Smooth muscle cell (in vitro differentiated cells): Measurements from ENCODE around the gene MEIS3. TPM values are rescaled to one million over a fixed set of nuclear protein-coding genes. Genes with fewer than 3 reads are reported as not detected.

Source experiments
- DNase-seq: peaks from one replicate; lab custom pipeline; 2025; ENCODE audit not compliant: unreplicated experiment; lab: John Stamatoyannopoulos, UW
- H2AFZ ChIP-seq: fragments of 200-600 bp; sonication (generic); 2 replicates; pipeline ENCODE4 v1.6.0; 2016; ENCODE audit warnings: antibody characterized with exemption, low read depth, mild to moderate bottlenecking
- H3F3A ChIP-seq: fragments of 200-600 bp; sonication (generic); 2 replicates; pipeline ENCODE4 v1.6.0; 2017; ENCODE audit warnings: antibody characterized with exemption, low read depth
- H3K27ac ChIP-seq: fragments of 200-600 bp; sonication (generic); 2 replicates; pipeline ENCODE4 v1.5.1; 2016; ENCODE audit warnings: low read depth, mild to moderate bottlenecking
- H3K27me3 ChIP-seq: fragments of 200-600 bp; sonication (generic); 2 replicates; pipeline ENCODE4 v1.6.1; 2016; ENCODE audit warnings: low read depth, mild to moderate bottlenecking
- H3K36me3 ChIP-seq: fragments of 200-600 bp; sonication (generic); 2 replicates; pipeline ENCODE4 v1.5.1; 2016; ENCODE audit warnings: low read depth
- H3K4me1 ChIP-seq: fragments of 200-600 bp; sonication (generic); 2 replicates; pipeline ENCODE4 v1.5.1; 2016; ENCODE audit warnings: low read depth
- H3K4me2 ChIP-seq: fragments of 200-600 bp; sonication (generic); 2 replicates; pipeline ENCODE4 v1.6.0; 2016; ENCODE audit warnings: mild to moderate bottlenecking
- H3K4me3 ChIP-seq: fragments of 200-600 bp; sonication (generic); 2 replicates; pipeline ENCODE4 v1.5.1; 2016; ENCODE audit warnings: mild to moderate bottlenecking
- H3K79me2 ChIP-seq: fragments of 200-600 bp; sonication (generic); 2 replicates; pipeline ENCODE4 v1.6.0; 2016; ENCODE audit warnings: low read depth, mild to moderate bottlenecking
- H3K9ac ChIP-seq: fragments of 200-600 bp; sonication (generic); 2 replicates; pipeline ENCODE4 v1.6.0; 2016; ENCODE audit warnings: low read depth
- H3K9me3 ChIP-seq: fragments of 200-600 bp; sonication (generic); replicated peaks from 2 replicates; pipeline ENCODE4 v1.5.1; 2016; ENCODE audit warnings: low read depth
- H4K20me1 ChIP-seq: fragments of 200-600 bp; sonication (generic); 2 replicates; pipeline ENCODE4 v1.6.0; 2016; ENCODE audit warnings: low read depth
- WGBS: methylation state at CpG from one replicate; pipeline ENCODE4 v1.1.7; 2016; ENCODE audit warnings: low lambda C conversion rate; 5-methylcytosine and 5-hydroxymethylcytosine counted together
- polyA plus RNA-seq: library from polyadenylated mRNA; unstranded; fragments of >200 nt; fragmentation: Nextera tagmentation; extraction: Ambion mirVana; gene quantifications from 2 replicates; pipeline ENCODE4 v1.2.1, GENCODE V29; 2016
- total RNA-seq: library from RNA; depleted of rRNA; stranded (reverse); fragments of >200 nt; gene quantifications from 2 replicates; pipeline ENCODE4 v1.2.3, GENCODE V29; 2014
- TF ChIP-seq, protein P1 (sequence below): fragments of 200-600 bp; sonication (generic); IDR thresholded peaks from 2 replicates; pipeline ENCODE4 v1.5.1; 2017; ENCODE audit warnings: borderline replicate concordance, mild to moderate bottlenecking, antibody characterized with exemption; ENCODE audit not compliant: insufficient read depth, poor library complexity, severe bottlenecking

Gene MEIS3
- total and polyA plus RNA-seq, 2 experiments from 2014 or later: 59.0 to 141 TPM

DNA sequence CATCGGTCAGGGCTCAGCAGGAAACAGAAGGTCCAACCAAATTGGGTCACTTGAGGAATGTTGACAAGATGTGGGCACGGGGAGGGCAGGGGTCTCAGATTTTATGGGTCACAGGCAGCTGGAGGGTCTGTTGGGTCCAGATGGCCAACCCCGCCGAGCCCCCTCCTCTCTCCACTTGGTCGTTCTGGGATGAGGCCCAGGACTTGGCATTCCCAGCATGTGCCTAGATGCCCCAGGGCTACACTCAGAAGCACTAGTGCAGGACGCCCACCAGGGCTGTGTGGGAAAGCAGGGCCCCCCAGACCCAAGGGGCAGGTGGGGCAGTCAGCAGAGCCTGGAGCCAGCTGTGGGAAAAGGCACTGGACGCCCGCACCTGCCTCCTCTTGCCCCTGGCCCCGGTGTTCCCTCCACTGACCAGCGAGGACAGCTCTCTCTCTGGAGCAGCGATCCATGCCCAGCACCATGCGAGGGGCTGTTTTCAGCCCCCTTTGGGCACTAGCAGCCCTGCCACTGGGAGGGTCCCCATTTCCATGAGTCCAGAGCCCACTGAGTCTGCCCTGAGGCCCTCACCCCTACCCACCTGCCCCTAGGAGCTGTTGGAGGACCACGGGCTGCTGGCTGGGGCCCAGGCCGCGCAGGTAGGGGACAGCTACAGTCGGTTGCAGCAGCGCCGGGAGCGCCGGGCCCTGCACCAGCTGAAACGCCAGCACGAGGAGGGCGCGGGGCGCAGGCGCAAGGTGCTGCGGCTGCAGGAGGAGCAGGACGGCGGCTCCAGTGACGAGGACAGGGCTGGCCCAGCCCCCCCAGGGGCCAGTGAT lies 44.2 kb downstream of the MEIS3 start:
- H3K4me3 ChIP-seq: no peak overlapping the region
- peaks cover 1% of the 10 kb centered on the region for H3K36me3 ChIP-seq
- H3K79me2 ChIP-seq: no peaks in the 10 kb centered on the region
- H3K27me3 ChIP-seq: no peaks in the 10 kb centered on the region
- H4K20me1 ChIP-seq: no peaks in the 10 kb centered on the region
- TF ChIP-seq, protein P1, sequence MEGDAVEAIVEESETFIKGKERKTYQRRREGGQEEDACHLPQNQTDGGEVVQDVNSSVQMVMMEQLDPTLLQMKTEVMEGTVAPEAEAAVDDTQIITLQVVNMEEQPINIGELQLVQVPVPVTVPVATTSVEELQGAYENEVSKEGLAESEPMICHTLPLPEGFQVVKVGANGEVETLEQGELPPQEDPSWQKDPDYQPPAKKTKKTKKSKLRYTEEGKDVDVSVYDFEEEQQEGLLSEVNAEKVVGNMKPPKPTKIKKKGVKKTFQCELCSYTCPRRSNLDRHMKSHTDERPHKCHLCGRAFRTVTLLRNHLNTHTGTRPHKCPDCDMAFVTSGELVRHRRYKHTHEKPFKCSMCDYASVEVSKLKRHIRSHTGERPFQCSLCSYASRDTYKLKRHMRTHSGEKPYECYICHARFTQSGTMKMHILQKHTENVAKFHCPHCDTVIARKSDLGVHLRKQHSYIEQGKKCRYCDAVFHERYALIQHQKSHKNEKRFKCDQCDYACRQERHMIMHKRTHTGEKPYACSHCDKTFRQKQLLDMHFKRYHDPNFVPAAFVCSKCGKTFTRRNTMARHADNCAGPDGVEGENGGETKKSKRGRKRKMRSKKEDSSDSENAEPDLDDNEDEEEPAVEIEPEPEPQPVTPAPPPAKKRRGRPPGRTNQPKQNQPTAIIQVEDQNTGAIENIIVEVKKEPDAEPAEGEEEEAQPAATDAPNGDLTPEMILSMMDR: no peak
- no peaks in the 10 kb centered on the region for H3F3A ChIP-seq
- H2AFZ ChIP-seq: no peak overlapping the region
- no peaks in the 10 kb centered on the region for H3K9me3 ChIP-seq
- no peak overlapping the region for H3K27ac ChIP-seq
- DNase-seq: no peak
- H3K4me2 ChIP-seq: no peak overlapping the region
- 97% methylated on average over 30 of the region's 30 CpGs for WGBS
- no peak overlapping the region for H3K9ac ChIP-seq
- H3K4me1 ChIP-seq: no peaks in the 10 kb centered on the region

DNA sequence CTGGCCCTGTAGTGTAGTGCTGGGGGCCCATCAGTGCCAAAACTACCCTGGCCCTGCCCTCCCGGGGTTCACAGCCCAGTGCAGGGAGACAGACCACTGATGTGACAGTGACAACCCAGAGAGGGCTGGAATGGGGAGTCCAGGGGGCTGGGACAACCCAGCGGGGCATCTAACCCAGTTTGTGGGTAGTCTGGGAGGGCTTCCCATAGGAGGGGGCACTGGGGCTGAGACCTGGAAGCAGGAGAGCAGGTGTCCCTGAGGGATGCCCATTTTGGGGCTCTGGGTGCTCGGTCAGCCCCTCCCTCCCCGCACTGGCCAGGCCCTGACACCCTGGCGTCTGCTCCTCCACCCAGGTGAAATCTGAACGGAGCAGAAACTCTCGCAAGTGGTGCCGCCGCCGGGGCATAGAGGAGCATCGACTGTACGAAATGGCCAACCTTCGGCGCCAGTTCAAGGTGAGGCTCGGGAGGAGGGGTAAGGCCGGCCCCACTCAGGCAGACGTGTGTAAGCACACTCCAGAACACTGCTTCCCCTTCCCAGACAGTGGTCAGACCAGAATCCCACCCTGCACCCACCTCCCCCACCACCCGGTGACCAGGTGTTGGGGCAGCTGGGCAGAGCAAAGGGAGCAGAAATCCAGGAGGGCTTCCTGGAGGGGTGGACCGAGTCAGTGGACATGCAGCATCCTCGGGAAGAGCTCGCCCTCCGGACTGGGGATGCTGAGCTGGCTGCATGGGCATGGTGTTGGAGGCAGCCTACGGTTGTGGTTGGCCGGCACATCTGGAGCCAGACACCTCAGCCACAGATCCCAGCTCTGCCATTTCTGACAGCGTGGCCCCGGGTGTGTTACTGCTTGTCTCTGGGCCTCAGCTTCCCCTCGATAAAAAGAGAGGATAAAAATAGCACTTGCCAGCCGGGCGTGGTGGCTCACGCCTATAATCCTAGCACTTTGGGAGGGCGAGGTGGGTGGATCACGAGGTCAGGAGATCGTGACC lies 45.8 kb downstream of the MEIS3 start:
- no peaks in the 10 kb centered on the region for H3F3A ChIP-seq
- no peak overlapping the region for H3K4me3 ChIP-seq
- no peaks in the 10 kb centered on the region for H3K36me3 ChIP-seq
- H4K20me1 ChIP-seq: no peaks in the 10 kb centered on the region
- DNase-seq: no peak
- H3K4me2 ChIP-seq: no peak overlapping the region
- no peak overlapping the region for H3K9ac ChIP-seq
- H3K27ac ChIP-seq: no peak overlapping the region
- no peaks in the 10 kb centered on the region for H3K4me1 ChIP-seq
- H3K9me3 ChIP-seq: no peaks in the 10 kb centered on the region
- H2AFZ ChIP-seq: no peak overlapping the region
- no peaks in the 10 kb centered on the region for H3K27me3 ChIP-seq
- no peaks in the 10 kb centered on the region for H3K79me2 ChIP-seq
- TF ChIP-seq, protein P1: no peak
- WGBS: 98% methylated on average over 27 of the region's 33 CpGs

DNA sequence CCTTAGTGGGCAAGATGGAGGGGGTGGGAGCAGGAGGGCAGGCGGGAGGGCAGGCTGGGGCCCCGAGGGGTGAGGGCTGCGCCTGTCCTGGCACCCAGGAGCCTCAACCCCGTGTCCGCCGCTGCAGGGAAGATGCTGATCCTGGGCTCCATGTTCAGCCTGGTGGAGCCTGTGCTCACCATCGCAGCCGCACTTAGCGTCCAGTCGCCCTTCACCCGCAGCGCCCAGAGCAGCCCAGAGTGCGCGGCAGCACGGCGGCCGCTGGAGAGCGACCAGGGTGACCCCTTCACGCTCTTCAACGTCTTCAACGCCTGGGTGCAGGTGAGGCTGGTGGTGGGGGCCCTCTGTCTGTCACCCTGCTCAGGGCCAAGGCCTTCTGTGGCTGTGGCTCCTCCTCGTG lies 46.7 kb downstream of the MEIS3 start:
- DNase-seq: no peak
- no peak overlapping the region for H3K4me3 ChIP-seq
- H4K20me1 ChIP-seq: no peaks in the 10 kb centered on the region
- H3K4me2 ChIP-seq: no peak overlapping the region
- H3K9ac ChIP-seq: no peak overlapping the region
- no peaks in the 10 kb centered on the region for H3K4me1 ChIP-seq
- WGBS: over 99% methylated on average over 16 of the region's 22 CpGs
- no peaks in the 10 kb centered on the region for H3F3A ChIP-seq
- no peaks in the 10 kb centered on the region for H3K9me3 ChIP-seq
- H2AFZ ChIP-seq: no peak overlapping the region
- TF ChIP-seq, protein P1: no peak
- H3K79me2 ChIP-seq: no peaks in the 10 kb centered on the region
- no peaks in the 10 kb centered on the region for H3K27me3 ChIP-seq
- H3K27ac ChIP-seq: no peak overlapping the region
- no peaks in the 10 kb centered on the region for H3K36me3 ChIP-seq
